Panc1 (cell line): ENCODE data around the gene LRP3.

Experiments
- CTCF ChIP-seq: fragments of 450-650 bp; IDR thresholded peaks from 2 replicates; pipeline ENCODE4 v1.5.1; 2017; ENCODE audit warnings: mild to moderate bottlenecking
- POLR2AphosphoS5 ChIP-seq: IDR thresholded peaks from 2 replicates; pipeline ENCODE4 v1.6.1; 2012; ENCODE audit warnings: mild to moderate bottlenecking, low read depth, low read length, moderate library complexity
- REST ChIP-seq, 2 experiments: IDR thresholded peaks; 2 replicates each; pipeline ENCODE4 v1.6.1; 2011 to 2012; ENCODE audit warnings: low read depth in 2 of 2, control low read depth in 1 of 2, low read length in 1 of 2, mild to moderate bottlenecking in 1 of 2, moderate library complexity in 1 of 2; ENCODE audit not compliant: insufficient read depth in 1 of 2

- TF ChIP-seq POLR2AphosphoS5 (no peak), CTCF (no peak), REST (IDR thresholded peaks at IDR 0.05; ENCODE audit: insufficient read depth in 1 of 2, low read depth in 2 of 2, low read length in 1 of 2) (no peak)
These were observed 22.2 kb upstream of the LRP3 start for GRCh38 chr19:33171916-33172359.
